Left cardiac atrium (tissue), 4 donors: Measurements from ENCODE around the gene ECHDC1. TPM values are rescaled to one million over a fixed set of nuclear protein-coding genes. Genes with fewer than 3 reads are reported as not detected.
"Not testable (repeated sequence)": the region's sequence is repeated elsewhere in the genome, so short reads cannot be mapped to it uniquely, and the experiment has no call there.

Source experiments
- ATAC-seq, 2 donors: fragments of 200-7000 bp; cut with Tn5 transposase; one replicate each; pipeline ENCODE4 v1.9.1; 2020; ENCODE audit warnings: mild to moderate bottlenecking in 2 of 2, moderate library complexity in 2 of 2
- DNase-seq: peaks from one replicate; pipeline ENCODE4 v3.0.0-alpha.2; 2020
- intact Hi-C, 2 donors: fragments of 100-400 bp; cut with DNase I; formaldehyde crosslinking; loops; one replicate each; pipeline versions ENCODE4 v1.14.1 to v1.15.1; 2022 to 2023
- long read RNA-seq: library from polyadenylated mRNA; unstranded; transcript quantifications from one replicate; pipeline ENCODE4 v2.0.0, GENCODE V29; 2021
- total RNA-seq, 2 donors: library from RNA; stranded (reverse); fragmentation: NEBNext Ultra II Directional; extraction: Animal tissue kit (Norgen Biotek cat#: 25700); gene quantifications; one replicate each; pipeline ENCODE4 v1.2.1, GENCODE V29; 2021
- donor health status: DM: no; HTN: yes; CAD: no.
- donor health status: DM: no; HTN: yes; CAD: no; lungs with severe emphysema.
- donor health status: DM: yes; HTN: yes; CAD: no.
- donor health status: Dilated cardiomyopathy.

The ECHDC1 gene
- 10 to 100 TPM; 41.1 to 62.9 TPM for total RNA-seq
- long read RNA-seq, transcript ECHDC1-210 (6 exons, 2,341 nt), result major isoform, 20 of 34 reads
- long read RNA-seq, transcript ECHDC1-203 (5 exons, 1,354 nt), result minor isoform, 6 of 34 reads
- long read RNA-seq, partial matches to known transcripts, result 0 of 34 reads
- long read RNA-seq, other reads (novel, unspliced or antisense), result 2 of 34 reads

- DNase-seq, result peak; percentile 67
- intact Hi-C loops, result no loop called here
- peak; percentile 86 to 93 for ATAC-seq
These were observed at the start of gene ECHDC1 for GRCh38 chr6:127342946-127343808. Gene ECHDC1, minus strand, starts transcription at chr6:127343609. Its CDS starts 12,581 bp downstream, at chr6:127331028.

- intact Hi-C loops, result no loop called here
- ATAC-seq (no peak), DNase-seq (no peak)
These were observed 48.9 kb upstream of the ECHDC1 start for GRCh38 chr6:127392301-127392700.

- ATAC-seq, result peak; percentile 30 to 33
These were observed 47.9 kb upstream of the ECHDC1 start for GRCh38 chr6:127391094-127391953.

GRCh38 chr6:127389706-127390105 is 46.3 kb upstream of the ECHDC1 start:
- intact Hi-C loops, result no loop called here
- DNase-seq (no peak), ATAC-seq (no peak)

More at GRCh38 chr6:127391094-127391953, 47.9 kb upstream of the ECHDC1 start:
- intact Hi-C loops, result no loop called here
- no peak for DNase-seq

- peak in 1 of 2 donors; percentile 17 for ATAC-seq
- DNase-seq, result no peak
- intact Hi-C loops, result no loop called here
These were observed 42.4 kb upstream of the ECHDC1 start for GRCh38 chr6:127385668-127386430.

GRCh38 chr6:127384848-127385247 is 41.4 kb upstream of the ECHDC1 start:
- DNase-seq, intact Hi-C loops, ATAC-seq: not testable (repeated sequence)

- ATAC-seq, result no peak
- DNase-seq, result no peak
- intact Hi-C loops, result no loop called here
These were observed 40.6 kb upstream of the ECHDC1 start for GRCh38 chr6:127383988-127384387.

- ATAC-seq, result no peak
These were observed 39.0 kb upstream of the ECHDC1 start for GRCh38 chr6:127382413-127382812.

GRCh38 chr6:127381384-127381783 is 38.0 kb upstream of the ECHDC1 start:
- intact Hi-C loops, result no loop called here
- ATAC-seq, result no peak
- no peak for DNase-seq

More at GRCh38 chr6:127382413-127382812, 39.0 kb upstream of the ECHDC1 start:
- DNase-seq, result no peak
- intact Hi-C loops, result no loop called here

GRCh38 chr6:127376685-127377084 is 33.3 kb upstream of the ECHDC1 start:
- ATAC-seq, result no peak
- DNase-seq, result no peak
- intact Hi-C loops, result no loop called here

GRCh38 chr6:127367023-127367375 is 23.6 kb upstream of the ECHDC1 start:
- intact Hi-C loops, result no loop called here
- no peak for DNase-seq
- ATAC-seq, result no peak

GRCh38 chr6:127366282-127367022 is 23.0 kb upstream of the ECHDC1 start:
- ATAC-seq, result peak; percentile 53 to 88
- intact Hi-C loops, result no loop called here
- DNase-seq, result peak; percentile 29

GRCh38 chr6:127365874-127366273 is 22.5 kb upstream of the ECHDC1 start:
- no peak for DNase-seq
- no peak for ATAC-seq
- intact Hi-C loops, result no loop called here

GRCh38 chr6:127352524-127352923 is 9.1 kb upstream of the ECHDC1 start:
- DNase-seq (no peak), ATAC-seq (no peak)
- intact Hi-C loops, result no loop called here

GRCh38 chr6:127349980-127350379 is 6.6 kb upstream of the ECHDC1 start:
- intact Hi-C loops, result no loop called here
- ATAC-seq (no peak), DNase-seq (no peak)

- DNase-seq (no peak), ATAC-seq (no peak)
- intact Hi-C loops, result no loop called here
These were observed 4.7 kb upstream of the ECHDC1 start for GRCh38 chr6:127348028-127348661.

- intact Hi-C loops, result no loop called here
- ATAC-seq, result no peak
- DNase-seq, result no peak
These were observed 3.8 kb upstream of the ECHDC1 start for GRCh38 chr6:127347178-127347577.

GRCh38 chr6:127345521-127345920 is 2.1 kb upstream of the ECHDC1 start:
- DNase-seq, result no peak
- intact Hi-C loops, result no loop called here
- no peak for ATAC-seq
